Endodermal cell (in vitro differentiated cells): ENCODE data around the gene PCDHA5. TPM values are rescaled to one million over a fixed set of nuclear protein-coding genes. Genes with fewer than 3 reads are reported as not detected.

ENCODE experiments used
- DNase-seq: peaks from one replicate; pipeline ENCODE4 v3.0.0-alpha.2; 2017
- H3K27ac ChIP-seq: 2 replicates; pipeline ENCODE4 v1.5.1; 2013; ENCODE audit warnings: mild to moderate bottlenecking, low read depth, low read length, moderate library complexity
- H3K27me3 ChIP-seq: 2 replicates; pipeline ENCODE4 v1.6.1; 2013; ENCODE audit warnings: mild to moderate bottlenecking, low read length, moderate library complexity; ENCODE audit not compliant: insufficient read depth, control insufficient read depth, poor library complexity, severe bottlenecking
- H3K36me3 ChIP-seq: 2 replicates; pipeline ENCODE4 v1.7.0; 2013; ENCODE audit warnings: mild to moderate bottlenecking, low read length, moderate library complexity; ENCODE audit not compliant: control insufficient read depth, insufficient read depth
- H3K4me1 ChIP-seq: one replicate; pipeline ENCODE4 v1.7.0; 2013; ENCODE audit warnings: low read length; ENCODE audit not compliant: control insufficient read depth, insufficient read depth
- H3K4me3 ChIP-seq: 2 replicates; pipeline ENCODE4 v1.5.1; 2013; ENCODE audit warnings: mild to moderate bottlenecking, low read length, moderate library complexity
- H3K9ac ChIP-seq: 2 replicates; pipeline ENCODE4 v1.6.1; 2013; ENCODE audit warnings: mild to moderate bottlenecking, low read length, moderate library complexity; ENCODE audit not compliant: poor library complexity, severe bottlenecking; ENCODE audit errors: extremely low read depth
- H3K9me3 ChIP-seq: 2 replicates; pipeline ENCODE4 v1.6.1; 2013; ENCODE audit warnings: mild to moderate bottlenecking, low read length, moderate library complexity; ENCODE audit not compliant: control insufficient read depth
- H3K27ac Mint-ChIP-seq: 2 replicates; pipeline ENCODE4 v1.8.0; 2020; ENCODE audit warnings: mixed read lengths
- H3K27me3 Mint-ChIP-seq: 2 replicates; pipeline ENCODE4 v1.8.0; 2021; ENCODE audit warnings: mild to moderate bottlenecking, mixed read lengths; ENCODE audit not compliant: insufficient read depth
- H3K36me3 Mint-ChIP-seq: 2 replicates; pipeline ENCODE4 v1.8.0; 2020; ENCODE audit warnings: low read depth, mixed read lengths
- H3K4me1 Mint-ChIP-seq: 2 replicates; pipeline ENCODE4 v1.8.0; 2020; ENCODE audit warnings: mixed read lengths
- H3K4me3 Mint-ChIP-seq: 2 replicates; pipeline ENCODE4 v1.8.0; 2020; ENCODE audit warnings: mild to moderate bottlenecking, moderate library complexity, mixed read lengths
- H3K9me3 Mint-ChIP-seq: 2 replicates; pipeline ENCODE4 v1.8.0; 2020; ENCODE audit warnings: mild to moderate bottlenecking, mixed read lengths
- CTCF ChIP-seq: fragments of 200-600 bp; sonication (generic); conservative IDR thresholded peaks from 2 replicates; pipeline ENCODE4 v1.5.0; 2021; ENCODE audit warnings: antibody characterized with exemption, mild to moderate bottlenecking
- WGBS, 2 experiments: methylation state at CpG; one replicate each; pipeline versions ENCODE4 v1.1.5 to v1.1.7; 2013; ENCODE audit warnings: missing lambda C conversion rate in 2 of 2, mixed read lengths in 1 of 2; ENCODE audit not compliant: insufficient coverage in 1 of 2, insufficient read length in 1 of 2; 5-methylcytosine and 5-hydroxymethylcytosine counted together
- total RNA-seq, 2 donors: library from RNA; stranded (reverse); fragmentation: NEBNext Ultra II Directional in 1 of 2; extraction: Animal tissue kit (Norgen Biotek cat#: 25700) in 1 of 2; gene quantifications; 2 replicates in 1 of 2; 3 replicates in 1 of 2; pipeline ENCODE4 v1.2.1, GENCODE V29; 2021

PCDHA5 gene
- total RNA-seq, 2 donors from 2014 or later = 1.8 to 1.9 TPM

GRCh38 chr5:140857177-140857986 is 36.0 kb downstream of the PCDHA5 start:
- Histone ChIP-seq H3K4me3 (no peak overlapping the region), H3K27me3 (no peaks in the 10 kb centered on the region), H3K36me3 (no peaks in the 10 kb centered on the region), H3K9ac (no peak overlapping the region), H3K27ac (no peak overlapping the region), H3K4me1 (no peaks in the 10 kb centered on the region), H3K9me3 (peaks cover 5% of the 10 kb centered on the region)
- Mint-ChIP-seq H3K9me3 (peaks cover 37% of the 10 kb centered on the region), H3K36me3 (peaks cover 41% of the 10 kb centered on the region), H3K4me1 (peaks cover 6% of the 10 kb centered on the region), H3K27me3 (no peaks in the 10 kb centered on the region), H3K4me3 (peak overlapping the region; percentile 96), H3K27ac (no peak overlapping the region)
- 97 to 99% methylated on average over 77 to 94 of the region's 94 CpGs for WGBS, 2 experiments
- no peak for TF ChIP-seq CTCF
- peak; percentile 42 for DNase-seq

GRCh38 chr5:140857987-140858240 is 36.5 kb downstream of the PCDHA5 start:
- peaks cover 42% of the 10 kb centered on the region for H3K9me3 Mint-ChIP-seq
- DNase-seq = no peak
- Histone ChIP-seq H3K27ac (no peak overlapping the region), H3K4me3 (no peak overlapping the region), H3K9me3 (peaks cover 5% of the 10 kb centered on the region), H3K9ac (no peak overlapping the region), H3K36me3 (no peaks in the 10 kb centered on the region), H3K4me1 (no peaks in the 10 kb centered on the region), H3K27me3 (no peaks in the 10 kb centered on the region)
- TF ChIP-seq CTCF = no peak
- H3K4me3 Mint-ChIP-seq = no peak overlapping the region
- peaks cover 47% of the 10 kb centered on the region for H3K36me3 Mint-ChIP-seq
- H3K27ac Mint-ChIP-seq = no peak overlapping the region
- WGBS, 2 experiments = 93 to 94% methylated on average over 6 to 22 of the region's 22 CpGs
- no peaks in the 10 kb centered on the region for H3K27me3 Mint-ChIP-seq
- peaks cover 6% of the 10 kb centered on the region for H3K4me1 Mint-ChIP-seq

- Mint-ChIP-seq H3K36me3 (peaks cover 47% of the 10 kb centered on the region), H3K4me3 (no peak overlapping the region), H3K9me3 (peaks cover 35% of the 10 kb centered on the region), H3K27ac (no peak overlapping the region), H3K4me1 (peaks cover 2% of the 10 kb centered on the region), H3K27me3 (no peaks in the 10 kb centered on the region)
- peak; percentile 42 for DNase-seq
- Histone ChIP-seq H3K9ac (no peak overlapping the region), H3K9me3 (no peaks in the 10 kb centered on the region), H3K36me3 (no peaks in the 10 kb centered on the region), H3K27me3 (no peaks in the 10 kb centered on the region), H3K4me1 (no peaks in the 10 kb centered on the region), H3K4me3 (no peak overlapping the region), H3K27ac (no peak overlapping the region)
- 96% methylated on average over 70 to 76 of the region's 76 CpGs for WGBS, 2 experiments
- no peak for TF ChIP-seq CTCF
Observed at GRCh38 chr5:140862441-140863295, 41.3 kb downstream of the PCDHA5 start.
